Nephron progenitor cell (in vitro differentiated cells): Measurements from ENCODE around the gene SEC23B.
A peak's percentile ranks its signal among the peaks of the same experiment; 100 is the strongest.

Experiments used
- DNase-seq: peaks from one replicate; pipeline ENCODE4 v3.0.0; 2021
- H3K27ac Mint-ChIP-seq: 2 replicates; pipeline ENCODE4 v1.8.0; 2021; ENCODE audit warnings: mild to moderate bottlenecking, moderate library complexity, mixed read lengths
- H3K27me3 Mint-ChIP-seq: 2 replicates; pipeline ENCODE4 v1.8.0; 2021; ENCODE audit warnings: mild to moderate bottlenecking, low read depth, mixed read lengths; ENCODE audit not compliant: poor library complexity
- H3K36me3 Mint-ChIP-seq: 2 replicates; pipeline ENCODE4 v1.8.0; 2021; ENCODE audit warnings: low read depth, mixed read lengths
- H3K4me1 Mint-ChIP-seq: 2 replicates; pipeline ENCODE4 v1.8.0; 2021; ENCODE audit warnings: mixed read lengths
- H3K4me3 Mint-ChIP-seq: 2 replicates; pipeline ENCODE4 v1.8.0; 2021; ENCODE audit warnings: mild to moderate bottlenecking, moderate library complexity, mixed read lengths
- H3K9me3 Mint-ChIP-seq: 2 replicates; pipeline ENCODE4 v1.8.0; 2021; ENCODE audit warnings: mild to moderate bottlenecking, moderate library complexity, mixed read lengths
- CTCF ChIP-seq: fragments of 200-600 bp; sonication (generic); IDR thresholded peaks from 2 replicates; pipeline ENCODE4 v1.5.0; 2021; ENCODE audit warnings: antibody characterized with exemption

Gene SEC23B

GRCh38 chr20:18571009-18571408 is 63.3 kb downstream of the SEC23B start:
- TF ChIP-seq CTCF, result no peak
- H3K27me3 Mint-ChIP-seq, result peaks cover 3% of the 10 kb centered on the region
- no peaks in the 10 kb centered on the region for H3K9me3 Mint-ChIP-seq
- no peak overlapping the region for H3K4me3 Mint-ChIP-seq
- peaks cover 26% of the 10 kb centered on the region for H3K4me1 Mint-ChIP-seq
- no peak for DNase-seq
- peaks cover 34% of the 10 kb centered on the region for H3K36me3 Mint-ChIP-seq
- H3K27ac Mint-ChIP-seq, result no peak overlapping the region

- H3K27ac Mint-ChIP-seq, result no peak overlapping the region
- H3K4me3 Mint-ChIP-seq, result peak overlapping the region; percentile 21
- no peaks in the 10 kb centered on the region for H3K27me3 Mint-ChIP-seq
- H3K9me3 Mint-ChIP-seq, result no peaks in the 10 kb centered on the region
- H3K36me3 Mint-ChIP-seq, result peaks cover 34% of the 10 kb centered on the region
- DNase-seq, result no peak
- H3K4me1 Mint-ChIP-seq, result peaks cover 22% of the 10 kb centered on the region
- TF ChIP-seq CTCF, result no peak
These were observed 63.8 kb downstream of the SEC23B start for GRCh38 chr20:18571578-18571977.

- no peaks in the 10 kb centered on the region for H3K4me1 Mint-ChIP-seq
- no peak for TF ChIP-seq CTCF
- H3K36me3 Mint-ChIP-seq, result no peaks in the 10 kb centered on the region
- no peak overlapping the region for H3K4me3 Mint-ChIP-seq
- H3K27ac Mint-ChIP-seq, result no peak overlapping the region
- H3K27me3 Mint-ChIP-seq, result peaks cover 10% of the 10 kb centered on the region
- DNase-seq, result no peak
- H3K9me3 Mint-ChIP-seq, result no peaks in the 10 kb centered on the region
These were observed 70.2 kb downstream of the SEC23B start for GRCh38 chr20:18577942-18578341.

GRCh38 chr20:18578581-18578980 is 70.8 kb downstream of the SEC23B start:
- Mint-ChIP-seq H3K27me3 (peaks cover 10% of the 10 kb centered on the region), H3K9me3 (no peaks in the 10 kb centered on the region), H3K36me3 (no peaks in the 10 kb centered on the region), H3K27ac (no peak overlapping the region), H3K4me3 (no peak overlapping the region), H3K4me1 (no peaks in the 10 kb centered on the region)
- no peak for TF ChIP-seq CTCF
- no peak for DNase-seq

GRCh38 chr20:18580012-18580411 is 72.3 kb downstream of the SEC23B start:
- no peaks in the 10 kb centered on the region for H3K36me3 Mint-ChIP-seq
- no peak overlapping the region for H3K27ac Mint-ChIP-seq
- H3K4me1 Mint-ChIP-seq, result no peaks in the 10 kb centered on the region
- no peaks in the 10 kb centered on the region for H3K9me3 Mint-ChIP-seq
- no peak for DNase-seq
- no peak for TF ChIP-seq CTCF
- no peak overlapping the region for H3K4me3 Mint-ChIP-seq
- H3K27me3 Mint-ChIP-seq, result peaks cover 10% of the 10 kb centered on the region

GRCh38 chr20:18585134-18585533 is 77.4 kb downstream of the SEC23B start:
- H3K27me3 Mint-ChIP-seq, result peaks cover 10% of the 10 kb centered on the region
- DNase-seq, result no peak
- TF ChIP-seq CTCF, result no peak
- peaks cover 25% of the 10 kb centered on the region for H3K4me1 Mint-ChIP-seq
- H3K36me3 Mint-ChIP-seq, result no peaks in the 10 kb centered on the region
- H3K4me3 Mint-ChIP-seq, result no peak overlapping the region
- H3K27ac Mint-ChIP-seq, result no peak overlapping the region
- peaks cover 3% of the 10 kb centered on the region for H3K9me3 Mint-ChIP-seq
